ENCODE results near the gene ACOT11.

- TF ChIP-seq, protein P1, sequence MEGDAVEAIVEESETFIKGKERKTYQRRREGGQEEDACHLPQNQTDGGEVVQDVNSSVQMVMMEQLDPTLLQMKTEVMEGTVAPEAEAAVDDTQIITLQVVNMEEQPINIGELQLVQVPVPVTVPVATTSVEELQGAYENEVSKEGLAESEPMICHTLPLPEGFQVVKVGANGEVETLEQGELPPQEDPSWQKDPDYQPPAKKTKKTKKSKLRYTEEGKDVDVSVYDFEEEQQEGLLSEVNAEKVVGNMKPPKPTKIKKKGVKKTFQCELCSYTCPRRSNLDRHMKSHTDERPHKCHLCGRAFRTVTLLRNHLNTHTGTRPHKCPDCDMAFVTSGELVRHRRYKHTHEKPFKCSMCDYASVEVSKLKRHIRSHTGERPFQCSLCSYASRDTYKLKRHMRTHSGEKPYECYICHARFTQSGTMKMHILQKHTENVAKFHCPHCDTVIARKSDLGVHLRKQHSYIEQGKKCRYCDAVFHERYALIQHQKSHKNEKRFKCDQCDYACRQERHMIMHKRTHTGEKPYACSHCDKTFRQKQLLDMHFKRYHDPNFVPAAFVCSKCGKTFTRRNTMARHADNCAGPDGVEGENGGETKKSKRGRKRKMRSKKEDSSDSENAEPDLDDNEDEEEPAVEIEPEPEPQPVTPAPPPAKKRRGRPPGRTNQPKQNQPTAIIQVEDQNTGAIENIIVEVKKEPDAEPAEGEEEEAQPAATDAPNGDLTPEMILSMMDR (IDR thresholded peaks at IDR 0.05; ENCODE audit: insufficient read depth, low read length): no peak
- TF ChIP-seq POLR2AphosphoS5 (IDR thresholded peaks at IDR 0.05; ENCODE audit: low read depth) (peak; percentile 59; the same call in 1 of the 2 replicates), GABPA (IDR thresholded peaks at IDR 0.05; ENCODE audit: low read depth) (no peak; the same call in 1 of the 2 replicates), REST (IDR thresholded peaks at IDR 0.05; ENCODE audit: insufficient replicate concordance, low read depth) (no peak)
These were observed 4.1 kb upstream of the ACOT11 start for GRCh38 chr1:54543729-54544496.

All from HL-60 (cell line).